ENCODE data around the gene TENM4.

- TF ChIP-seq CTCF (IDR thresholded peaks at IDR 0.05 in 4 of 5, conservative IDR thresholded peaks at IDR 0.05 in 1 of 5) (no peak), POLR2A (IDR thresholded peaks at IDR 0.05) (no peak)
These were observed 59.8 kb downstream of the TENM4 start for GRCh38 chr11:79381036-79381435.

All from gastrocnemius medialis (tissue), 4 donors.